ENCODE measurements around the gene RNF151.
"Not testable (repeated sequence)": the region's sequence is repeated elsewhere in the genome, so short reads cannot be mapped to it uniquely, and the experiment has no call there.

RNF151 gene

DNA sequence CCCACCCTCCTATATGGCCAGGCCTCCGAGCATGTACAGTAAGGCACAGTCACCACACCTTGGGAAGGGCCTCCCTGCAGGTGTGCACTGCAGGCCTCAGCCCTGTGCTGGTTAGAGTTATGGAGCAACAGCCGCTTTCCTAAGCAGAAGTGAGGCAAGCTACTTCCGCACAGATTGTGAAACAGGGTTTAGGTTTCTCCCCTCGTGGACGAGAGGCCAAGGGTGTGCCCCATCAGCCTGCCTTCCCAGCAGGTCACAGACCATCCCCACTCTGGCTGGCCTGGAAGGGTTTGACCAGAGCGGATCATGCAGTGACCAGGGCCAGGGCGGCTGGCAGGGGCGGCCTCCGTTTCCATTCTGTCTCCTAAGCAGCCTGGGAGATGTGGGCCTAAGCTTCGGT is 28.3 kb upstream of the RNF151 start:
- Histone ChIP-seq H3K4me3 (ENCODE audit: low read depth in 1 of 5, low read length in 5 of 5) (no peak overlapping the region), H3K36me3 (ENCODE audit: control insufficient read depth in 5 of 5, insufficient read depth in 5 of 5, low read length in 5 of 5) (peaks cover 0 to 43% (median 30%) of the 10 kb centered on the region in 5 donors), H3K27ac (ENCODE audit: low read depth, low read length) (no peak overlapping the region), H3K27me3 (ENCODE audit: control insufficient read depth in 5 of 5, insufficient read depth in 4 of 5, low read length in 5 of 5) (peaks cover 0 to 3% (median 3%) of the 10 kb centered on the region in 5 donors), H3K9ac (ENCODE audit: low read length in 5 of 5) (peak overlapping the region in 1 of 5 donors; percentile 2), H3K9me3 (ENCODE audit: control insufficient read depth in 5 of 5, low read length in 5 of 5) (no peaks in the 10 kb centered on the region), H3K4me1 (ENCODE audit: control insufficient read depth in 5 of 5, insufficient read depth in 5 of 5, low read length in 5 of 5) (peaks cover 11 to 31% (median 26%) of the 10 kb centered on the region in 5 donors)

DNA sequence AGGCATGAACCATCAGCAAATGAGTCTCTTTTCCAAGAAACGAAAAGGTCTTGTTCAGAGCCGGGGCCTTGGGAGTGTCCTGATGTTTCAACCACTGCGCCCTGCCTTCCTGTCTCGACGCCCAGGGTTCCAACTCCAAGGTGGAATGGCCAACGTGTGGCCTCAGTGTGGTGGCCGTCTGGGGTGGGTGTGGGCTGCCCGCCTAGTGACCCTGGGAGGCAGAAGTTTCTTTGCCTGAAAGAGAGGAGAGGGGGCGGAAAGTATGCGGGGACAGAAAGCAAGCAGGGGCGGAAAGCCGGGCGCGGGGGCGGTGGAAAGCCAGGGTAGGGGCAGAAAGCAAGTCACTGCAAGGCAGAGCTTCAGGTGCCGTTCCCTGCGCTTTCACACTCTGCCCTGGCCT is 27.7 kb upstream of the RNF151 start:
- no peak overlapping the region for H3K27ac ChIP-seq (ENCODE audit: low read depth, low read length)
- H3K4me1 ChIP-seq (ENCODE audit: control insufficient read depth in 5 of 5, insufficient read depth in 5 of 5, low read length in 5 of 5) = peaks cover 11 to 37% (median 28%) of the 10 kb centered on the region in 5 donors
- no peak overlapping the region for H3K4me3 ChIP-seq (ENCODE audit: low read depth in 1 of 5, low read length in 5 of 5)
- no peak overlapping the region for H3K9ac ChIP-seq (ENCODE audit: low read length in 5 of 5)
- H3K36me3 ChIP-seq (ENCODE audit: control insufficient read depth in 5 of 5, insufficient read depth in 5 of 5, low read length in 5 of 5) = peaks cover 0 to 43% (median 30%) of the 10 kb centered on the region in 5 donors
- no peaks in the 10 kb centered on the region for H3K9me3 ChIP-seq (ENCODE audit: control insufficient read depth in 5 of 5, low read length in 5 of 5)
- H3K27me3 ChIP-seq (ENCODE audit: control insufficient read depth in 5 of 5, insufficient read depth in 4 of 5, low read length in 5 of 5) = no peaks in the 10 kb centered on the region

DNA sequence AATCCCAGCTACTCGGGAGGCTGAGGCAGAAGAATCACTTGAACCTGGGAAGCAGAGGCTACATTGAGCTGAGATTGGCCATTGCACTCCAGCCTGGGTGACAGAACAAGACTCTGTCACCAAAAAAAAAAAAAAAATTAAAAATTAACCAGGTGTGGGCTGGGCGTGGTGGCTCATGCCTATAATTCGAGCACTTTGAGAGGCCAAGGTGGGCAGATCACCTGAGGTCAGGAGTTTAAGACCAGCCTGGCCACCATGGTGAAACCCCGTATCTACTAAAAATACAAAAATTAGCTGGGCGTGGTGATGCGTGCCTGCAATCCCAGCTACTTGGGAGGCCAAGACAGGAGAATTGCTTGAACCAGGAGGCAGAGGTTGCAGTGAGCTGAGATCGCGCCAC is 26.8 kb upstream of the RNF151 start:
- H3K4me1 ChIP-seq (ENCODE audit: control insufficient read depth in 5 of 5, insufficient read depth in 5 of 5, low read length in 5 of 5) = peaks cover 11 to 40% (median 28%) of the 10 kb centered on the region in 5 donors
- H3K27ac ChIP-seq (ENCODE audit: low read depth, low read length); H3K4me3 ChIP-seq (ENCODE audit: low read depth in 1 of 5, low read length in 5 of 5): not testable (repeated sequence)

DNA sequence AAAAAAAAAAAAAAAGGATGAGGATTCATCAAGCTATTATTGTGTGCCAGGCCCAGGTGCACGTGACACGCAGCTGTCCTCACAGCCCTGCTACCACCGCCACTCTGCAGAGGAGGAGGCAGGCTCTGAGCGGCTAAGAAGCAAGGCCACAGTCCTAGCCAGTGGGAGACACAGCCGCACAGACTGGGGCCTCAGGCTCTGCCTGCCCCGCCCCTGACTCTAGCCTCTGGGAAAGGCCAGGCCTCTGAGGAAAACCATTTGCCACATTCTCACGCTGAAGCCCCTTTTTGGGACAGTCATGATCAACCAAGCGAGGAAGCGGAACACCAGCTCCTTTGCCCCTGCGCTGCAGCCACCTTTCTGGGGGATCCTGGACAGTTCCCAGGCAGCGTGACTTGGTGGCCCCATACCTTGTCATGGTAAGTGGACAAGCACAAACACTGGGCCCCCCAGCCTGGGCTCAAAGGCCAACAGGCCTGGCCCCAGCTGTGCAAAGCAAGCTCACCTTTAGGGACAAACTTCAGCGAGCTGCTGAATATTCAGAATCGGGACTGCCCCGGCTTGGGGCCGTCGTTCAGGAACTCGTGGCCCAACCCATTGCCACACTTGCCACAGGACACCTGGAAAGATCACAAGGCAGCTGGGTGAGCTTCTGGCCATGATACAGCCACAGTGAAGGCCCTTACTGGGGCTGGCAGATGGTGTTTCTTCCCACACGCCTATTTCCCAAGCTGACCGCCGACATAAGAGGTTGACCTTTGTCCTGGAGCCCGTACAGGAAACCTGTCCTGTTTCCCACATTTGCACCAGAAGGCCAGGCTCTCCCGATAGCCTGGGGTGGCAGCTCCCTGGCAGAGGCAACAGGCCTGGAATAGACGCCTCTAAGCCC is 26.1 kb upstream of the RNF151 start:
- Histone ChIP-seq H3K4me1 (ENCODE audit: control insufficient read depth in 5 of 5, insufficient read depth in 5 of 5, low read length in 5 of 5) (peaks cover 11 to 40% (median 28%) of the 10 kb centered on the region in 5 donors), H3K27me3 (ENCODE audit: control insufficient read depth in 5 of 5, insufficient read depth in 4 of 5, low read length in 5 of 5) (no peaks in the 10 kb centered on the region), H3K36me3 (ENCODE audit: control insufficient read depth in 5 of 5, insufficient read depth in 5 of 5, low read length in 5 of 5) (peaks cover 0 to 43% (median 30%) of the 10 kb centered on the region in 5 donors), H3K4me3 (ENCODE audit: low read depth in 1 of 5, low read length in 5 of 5) (peak overlapping the region in 2 of 5 donors; percentile 10 to 11), H3K27ac (ENCODE audit: low read depth, low read length) (peak overlapping the region; percentile 69), H3K9me3 (ENCODE audit: control insufficient read depth in 5 of 5, low read length in 5 of 5) (no peaks in the 10 kb centered on the region), H3K9ac (ENCODE audit: low read length in 5 of 5) (peak overlapping the region in 1 of 5 donors; percentile 78)

More for the DNA sequence above, 26.8 kb upstream of the RNF151 start:
- H3K9ac ChIP-seq (ENCODE audit: low read length in 5 of 5); H3K27me3 ChIP-seq (ENCODE audit: control insufficient read depth in 5 of 5, insufficient read depth in 4 of 5, low read length in 5 of 5); H3K9me3 ChIP-seq (ENCODE audit: control insufficient read depth in 5 of 5, low read length in 5 of 5): not testable (repeated sequence)
- H3K36me3 ChIP-seq (ENCODE audit: control insufficient read depth in 5 of 5, insufficient read depth in 5 of 5, low read length in 5 of 5) = peaks cover 0 to 43% (median 30%) of the 10 kb centered on the region in 5 donors

DNA sequence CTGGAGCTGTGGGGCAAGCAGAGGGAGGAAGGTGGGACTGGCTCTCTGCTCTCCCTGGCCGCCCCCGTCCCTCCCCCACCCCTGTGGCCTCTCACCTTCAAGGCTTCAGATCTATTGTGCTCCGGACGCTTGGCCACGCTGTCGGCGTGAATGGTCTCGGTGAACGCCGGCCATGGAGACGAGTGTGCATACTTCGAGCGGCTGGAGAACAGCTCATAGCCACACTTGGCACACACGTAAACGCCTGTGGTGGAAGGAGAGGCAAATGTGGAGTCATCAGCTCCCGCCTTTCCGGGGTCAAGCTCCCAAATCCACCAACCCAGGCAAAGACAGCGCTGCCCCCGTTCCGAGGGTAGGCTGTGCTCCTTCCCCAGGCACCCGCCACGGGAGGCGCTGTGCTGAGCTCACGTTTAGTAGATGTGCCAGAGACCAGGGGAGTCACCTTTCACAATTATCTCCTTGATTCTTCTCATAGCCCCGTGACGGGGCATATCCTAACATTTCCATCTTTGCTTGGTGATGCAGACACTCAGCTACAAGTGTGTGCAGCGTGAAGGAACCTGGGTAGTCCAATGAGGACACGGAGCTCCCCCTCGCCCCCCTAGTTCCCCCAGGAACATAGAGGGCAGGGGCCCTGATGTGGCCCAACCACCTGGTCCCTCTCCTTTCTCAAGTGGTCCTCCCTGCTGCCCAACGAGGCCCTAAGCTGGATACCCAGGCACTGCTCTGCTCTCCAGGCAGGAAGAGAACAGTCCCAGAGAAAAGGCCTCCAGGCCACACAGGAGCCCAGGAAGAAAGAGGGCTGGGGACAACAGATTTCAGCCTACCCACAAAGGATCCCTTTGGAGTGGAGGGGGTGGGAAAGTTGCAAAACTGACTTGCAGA is 25.3 kb upstream of the RNF151 start:
- Histone ChIP-seq H3K4me3 (ENCODE audit: low read depth in 1 of 5, low read length in 5 of 5) (peak overlapping the region in 4 of 5 donors; percentile 40 to 83 (median 75)), H3K9ac (ENCODE audit: low read length in 5 of 5) (peak overlapping the region in 3 of 5 donors; percentile 60 to 78 (median 78)), H3K27ac (ENCODE audit: low read depth, low read length) (peak overlapping the region; percentile 69), H3K9me3 (ENCODE audit: control insufficient read depth in 5 of 5, low read length in 5 of 5) (no peaks in the 10 kb centered on the region), H3K4me1 (ENCODE audit: control insufficient read depth in 5 of 5, insufficient read depth in 5 of 5, low read length in 5 of 5) (peaks cover 11 to 40% (median 28%) of the 10 kb centered on the region in 5 donors), H3K27me3 (ENCODE audit: control insufficient read depth in 5 of 5, insufficient read depth in 4 of 5, low read length in 5 of 5) (no peaks in the 10 kb centered on the region), H3K36me3 (ENCODE audit: control insufficient read depth in 5 of 5, insufficient read depth in 5 of 5, low read length in 5 of 5) (peaks cover 0 to 43% (median 30%) of the 10 kb centered on the region in 5 donors)

DNA sequence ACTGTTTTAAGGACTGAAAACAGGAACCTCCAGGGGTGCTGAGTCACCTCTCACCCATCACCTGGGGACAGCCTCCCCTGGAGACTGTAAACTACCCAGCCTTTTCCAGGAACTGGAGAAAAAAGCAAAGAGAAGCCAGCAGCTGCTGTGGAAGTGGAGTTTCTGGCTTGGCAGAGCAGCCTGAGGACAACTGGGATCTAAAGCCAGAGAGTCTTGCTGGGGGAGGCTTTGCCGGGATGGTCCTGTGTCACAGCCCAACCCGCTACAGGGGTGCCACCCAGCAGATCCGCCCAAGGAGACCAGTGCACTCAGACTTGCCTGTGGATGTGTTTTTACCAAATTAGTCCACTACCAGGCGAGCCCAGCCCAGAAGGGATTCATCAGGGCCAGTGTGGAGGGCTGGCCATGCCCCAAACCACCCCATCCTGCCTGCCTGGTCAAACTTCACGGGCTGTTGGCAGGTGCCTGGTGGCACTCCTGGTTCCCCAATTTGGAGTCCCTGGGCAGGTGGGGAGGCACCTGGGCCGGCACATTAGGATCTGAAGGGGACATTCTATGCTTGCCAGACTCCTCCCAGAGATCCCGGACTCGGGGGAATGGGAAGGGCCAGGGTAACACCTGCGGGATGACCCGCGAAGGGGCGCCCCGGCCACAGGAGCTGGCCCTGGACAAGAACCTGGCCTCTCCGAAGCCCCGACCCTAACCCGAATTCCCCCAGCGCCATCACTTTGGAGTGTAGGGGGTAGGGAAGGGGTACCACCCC is 24.4 kb upstream of the RNF151 start:
- Histone ChIP-seq H3K4me3 (ENCODE audit: low read depth in 1 of 5, low read length in 5 of 5) (peak overlapping the region; percentile 48 to 83 (median 78)), H3K9me3 (ENCODE audit: control insufficient read depth in 5 of 5, low read length in 5 of 5) (no peaks in the 10 kb centered on the region), H3K36me3 (ENCODE audit: control insufficient read depth in 5 of 5, insufficient read depth in 5 of 5, low read length in 5 of 5) (peaks cover 0 to 36% (median 26%) of the 10 kb centered on the region in 5 donors), H3K27me3 (ENCODE audit: control insufficient read depth in 5 of 5, insufficient read depth in 4 of 5, low read length in 5 of 5) (no peaks in the 10 kb centered on the region), H3K4me1 (ENCODE audit: control insufficient read depth in 5 of 5, insufficient read depth in 5 of 5, low read length in 5 of 5) (peaks cover 11 to 40% (median 28%) of the 10 kb centered on the region in 5 donors), H3K9ac (ENCODE audit: low read length in 5 of 5) (peak overlapping the region in 4 of 5 donors; percentile 61 to 84 (median 78)), H3K27ac (ENCODE audit: low read depth, low read length) (peak overlapping the region; percentile 69)

DNA sequence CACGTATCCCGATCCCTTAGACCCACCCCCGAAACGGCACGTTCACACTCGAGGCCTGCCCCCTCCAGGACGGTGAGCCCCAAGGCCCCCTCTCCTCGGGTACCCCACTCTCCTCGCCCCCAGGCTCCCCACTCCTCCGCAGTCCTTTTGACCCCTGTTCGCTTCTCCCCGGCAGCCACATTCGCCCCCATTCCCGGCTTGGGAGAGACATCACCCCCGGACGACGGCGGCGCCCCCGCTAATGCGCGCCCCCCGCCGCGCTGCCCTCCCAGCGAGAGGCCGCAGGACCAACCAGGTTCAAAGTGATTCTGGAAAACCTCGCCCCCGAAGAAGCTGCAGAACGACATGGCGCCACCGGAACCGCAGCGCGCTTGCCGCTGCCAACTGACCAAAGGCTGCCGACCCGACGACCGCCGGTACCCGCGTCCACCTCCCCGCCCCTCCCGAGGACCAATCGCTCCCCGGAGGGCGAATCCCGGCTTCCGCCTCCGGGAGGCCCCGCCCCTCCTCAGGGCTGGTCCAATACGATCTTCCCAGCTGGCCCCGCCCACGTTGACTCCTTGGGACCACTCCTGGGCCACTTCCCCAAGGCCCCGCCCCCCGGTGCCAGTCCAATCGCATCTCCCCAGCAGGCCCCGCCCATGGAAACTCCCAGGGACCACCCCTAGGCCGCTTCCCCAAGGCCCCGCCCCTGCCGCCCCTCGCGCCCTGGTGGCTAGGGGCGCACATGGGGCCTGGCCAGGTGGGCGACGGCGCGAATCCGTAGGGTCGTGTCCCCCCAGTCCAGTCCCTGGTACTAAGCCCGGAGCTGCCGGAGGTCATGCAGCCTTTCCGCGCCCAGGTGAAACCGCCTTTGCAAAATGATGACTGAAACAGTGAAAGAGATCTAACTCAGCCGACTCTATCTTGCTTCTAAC is 23.6 kb upstream of the RNF151 start, which contains the start of gene MSRB1:
TSS of gene MSRB1 (minus strand) at position 390 of the 917 bp plus-strand sequence. CDS start at position 347, 43 bp downstream.
- H3K36me3 ChIP-seq (ENCODE audit: control insufficient read depth in 5 of 5, insufficient read depth in 5 of 5, low read length in 5 of 5) = peaks cover 0 to 28% (median 20%) of the 10 kb centered on the region in 5 donors
- H3K9ac ChIP-seq (ENCODE audit: low read length in 5 of 5) = peak within 1 kb of the TSS in 4 of 5 donors; percentile 61 to 84 (median 78)
- peaks cover 11 to 40% (median 28%) of the 10 kb centered on the region in 5 donors for H3K4me1 ChIP-seq (ENCODE audit: control insufficient read depth in 5 of 5, insufficient read depth in 5 of 5, low read length in 5 of 5)
- H3K4me3 ChIP-seq (ENCODE audit: low read depth in 1 of 5, low read length in 5 of 5) = peak within 1 kb of the TSS; percentile 57 to 83 (median 78)
- peak within 1 kb of the TSS; percentile 69 for H3K27ac ChIP-seq (ENCODE audit: low read depth, low read length)
- H3K27me3 ChIP-seq (ENCODE audit: control insufficient read depth in 5 of 5, insufficient read depth in 4 of 5, low read length in 5 of 5) = no peaks in the 10 kb centered on the region
- H3K9me3 ChIP-seq (ENCODE audit: control insufficient read depth in 5 of 5, low read length in 5 of 5) = no peaks in the 10 kb centered on the region

DNA sequence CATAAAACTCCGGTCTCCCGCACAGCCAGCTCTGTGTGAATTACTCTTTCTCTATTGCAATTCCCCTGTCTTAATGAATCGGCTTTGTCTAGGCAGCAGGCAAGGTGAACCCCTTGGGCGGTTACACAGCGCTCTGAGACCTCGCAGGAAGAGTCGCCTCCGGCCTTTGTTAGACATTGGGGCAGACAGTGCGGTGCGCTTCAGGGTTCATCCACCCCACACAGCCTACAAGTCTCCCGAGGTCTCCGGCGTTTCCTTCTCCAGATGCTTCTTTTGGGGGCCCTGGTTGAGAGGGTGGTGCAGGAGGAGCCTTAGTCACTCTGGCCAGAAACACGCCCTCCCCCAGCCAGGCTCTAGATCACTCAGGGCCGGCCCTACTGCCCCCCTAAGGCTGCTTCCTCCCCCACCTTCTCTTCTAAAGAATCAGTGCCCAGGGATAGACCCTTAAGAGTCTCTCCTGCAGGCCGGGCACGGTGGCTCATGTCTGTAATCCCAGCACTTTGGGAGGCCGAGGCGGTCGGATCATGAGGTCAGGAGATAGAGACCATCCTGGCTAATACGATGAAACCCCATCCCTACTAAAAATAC is 21.9 kb upstream of the RNF151 start:
- no peak overlapping the region for H3K27ac ChIP-seq (ENCODE audit: low read depth, low read length)
- H3K36me3 ChIP-seq (ENCODE audit: control insufficient read depth in 5 of 5, insufficient read depth in 5 of 5, low read length in 5 of 5) = peaks cover 0 to 12% (median 7%) of the 10 kb centered on the region in 5 donors
- no peaks in the 10 kb centered on the region for H3K9me3 ChIP-seq (ENCODE audit: control insufficient read depth in 5 of 5, low read length in 5 of 5)
- no peak overlapping the region for H3K4me3 ChIP-seq (ENCODE audit: low read depth in 1 of 5, low read length in 5 of 5)
- H3K9ac ChIP-seq (ENCODE audit: low read length in 5 of 5) = no peak overlapping the region
- H3K4me1 ChIP-seq (ENCODE audit: control insufficient read depth in 5 of 5, insufficient read depth in 5 of 5, low read length in 5 of 5) = peaks cover 11 to 40% (median 28%) of the 10 kb centered on the region in 5 donors
- H3K27me3 ChIP-seq (ENCODE audit: control insufficient read depth in 5 of 5, insufficient read depth in 4 of 5, low read length in 5 of 5) = no peaks in the 10 kb centered on the region
